OCI-LY1 (cell line): ENCODE measurements around the gene MAGI2.

Source experiments
- H2AFZ ChIP-seq: fragments of 200-600 bp; sonication (generic), shearing (Covaris generic); 2 replicates; pipeline ENCODE4 v1.6.0; 2014; ENCODE audit warnings: antibody characterized with exemption, mild to moderate bottlenecking, low read length
- H3F3A ChIP-seq: fragments of 200-600 bp; sonication (generic), shearing (Covaris generic); 2 replicates; pipeline ENCODE4 v1.6.0; 2014; ENCODE audit warnings: mild to moderate bottlenecking, antibody characterized with exemption, low read length, moderate library complexity; ENCODE audit not compliant: insufficient read depth
- H3K27ac ChIP-seq: fragments of 200-600 bp; sonication (generic); 2 replicates; pipeline ENCODE4 v1.5.1; 2014; ENCODE audit warnings: low read length, mixed run types, mild to moderate bottlenecking, low read depth; ENCODE audit not compliant: poor library complexity, severe bottlenecking
- H3K27me3 ChIP-seq: fragments of 200-600 bp; sonication (generic); 2 replicates; pipeline ENCODE4 v1.6.0; 2014; ENCODE audit warnings: antibody characterized with exemption, mild to moderate bottlenecking, low read length, moderate library complexity; ENCODE audit not compliant: insufficient read depth
- H3K36me3 ChIP-seq: fragments of 200-600 bp; sonication (generic); 2 replicates; pipeline ENCODE4 v1.6.1; 2014; ENCODE audit warnings: mild to moderate bottlenecking, antibody characterized with exemption, low read length, moderate library complexity, mixed read lengths; ENCODE audit not compliant: insufficient read depth
- H3K4me1 ChIP-seq: fragments of 200-600 bp; sonication (generic); 2 replicates; pipeline ENCODE4 v1.5.1; 2014; ENCODE audit warnings: mild to moderate bottlenecking, low read length, moderate library complexity; ENCODE audit not compliant: insufficient read depth, severe bottlenecking
- H3K4me2 ChIP-seq: fragments of 200-600 bp; sonication (generic), shearing (Covaris generic); 2 replicates; pipeline ENCODE4 v1.6.1; 2014; ENCODE audit warnings: low read length
- H3K4me3 ChIP-seq: fragments of 200-600 bp; sonication (generic); 2 replicates; pipeline ENCODE4 v1.5.1; 2014; ENCODE audit warnings: low read length, low read depth, mild to moderate bottlenecking, mixed read lengths; ENCODE audit not compliant: poor library complexity, severe bottlenecking
- H3K79me2 ChIP-seq: fragments of 200-600 bp; shearing (Covaris generic); 2 replicates; pipeline ENCODE4 v1.6.1; 2016; ENCODE audit warnings: mixed run types, low read length, mixed read lengths; ENCODE audit not compliant: insufficient read depth
- H3K9ac ChIP-seq: fragments of 200-600 bp; sonication (generic), shearing (Covaris generic); 2 replicates; pipeline ENCODE4 v1.6.1; 2014; ENCODE audit warnings: mild to moderate bottlenecking, low read length, mixed read lengths
- H3K9me2 ChIP-seq: fragments of 200-600 bp; sonication (generic), shearing (Covaris generic); 2 replicates; pipeline ENCODE4 v1.6.1; 2014; ENCODE audit warnings: low read depth, mild to moderate bottlenecking, low read length, mixed read lengths
- H3K9me3 ChIP-seq: fragments of 200-600 bp; shearing (Covaris generic); 2 replicates; pipeline ENCODE4 v1.6.1; 2014; ENCODE audit warnings: low read length, mixed read lengths
- H4K20me1 ChIP-seq: fragments of 200-600 bp; sonication (generic), shearing (Covaris generic); 2 replicates; pipeline ENCODE4 v1.6.0; 2016; ENCODE audit warnings: mild to moderate bottlenecking, low read length; ENCODE audit not compliant: insufficient read depth
- CTCF ChIP-seq: fragments of 200-600 bp; sonication (generic), shearing (Covaris generic); IDR thresholded peaks from 2 replicates; pipeline ENCODE4 v1.5.1; 2017; ENCODE audit warnings: mild to moderate bottlenecking, antibody characterized with exemption, low read length, moderate library complexity, mixed read lengths
- EZH2 ChIP-seq: fragments of 200-600 bp; sonication (generic), shearing (Covaris generic); IDR thresholded peaks from 2 replicates; pipeline ENCODE4 v1.8.0; 2017; ENCODE audit warnings: borderline replicate concordance, mixed run types, mild to moderate bottlenecking, antibody characterized with exemption, low read length, moderate library complexity, mixed read lengths

The MAGI2 gene

GRCh38 chr7:78066599-78066998 lies 1386.9 kb downstream of the MAGI2 start:
- H3K4me3 ChIP-seq = no peak overlapping the region

GRCh38 chr7:78063758-78064157 lies 1389.7 kb downstream of the MAGI2 start:
- no peaks in the 10 kb centered on the region for H3F3A ChIP-seq
- TF ChIP-seq CTCF (no peak), EZH2 (no peak)
- H4K20me1 ChIP-seq = no peaks in the 10 kb centered on the region
- no peak overlapping the region for H2AFZ ChIP-seq
- H3K4me3 ChIP-seq = no peak overlapping the region
- no peaks in the 10 kb centered on the region for H3K4me1 ChIP-seq
- no peaks in the 10 kb centered on the region for H3K36me3 ChIP-seq
- H3K9ac ChIP-seq = no peak overlapping the region
- H3K27me3 ChIP-seq = no peaks in the 10 kb centered on the region
- H3K9me3 ChIP-seq = no peaks in the 10 kb centered on the region
- no peaks in the 10 kb centered on the region for H3K79me2 ChIP-seq
- no peaks in the 10 kb centered on the region for H3K9me2 ChIP-seq
- H3K27ac ChIP-seq = no peak overlapping the region
- no peak overlapping the region for H3K4me2 ChIP-seq

More at GRCh38 chr7:78066599-78066998, 1386.9 kb downstream of the MAGI2 start:
- H3K9ac ChIP-seq = no peak overlapping the region
- no peaks in the 10 kb centered on the region for H3K9me2 ChIP-seq
- H3K36me3 ChIP-seq = no peaks in the 10 kb centered on the region
- no peak overlapping the region for H3K27ac ChIP-seq
- H3K79me2 ChIP-seq = no peaks in the 10 kb centered on the region
- no peaks in the 10 kb centered on the region for H3K4me1 ChIP-seq
- no peak overlapping the region for H3K4me2 ChIP-seq
- TF ChIP-seq EZH2 (no peak), CTCF (no peak)
- H3K27me3 ChIP-seq = no peaks in the 10 kb centered on the region
- no peaks in the 10 kb centered on the region for H3F3A ChIP-seq
- H2AFZ ChIP-seq = no peak overlapping the region
- no peaks in the 10 kb centered on the region for H4K20me1 ChIP-seq
- H3K9me3 ChIP-seq = no peaks in the 10 kb centered on the region

- H3K4me2 ChIP-seq = no peak overlapping the region
- H3K27me3 ChIP-seq = no peaks in the 10 kb centered on the region
- no peaks in the 10 kb centered on the region for H3K36me3 ChIP-seq
- no peak for TF ChIP-seq CTCF
- no peak for TF ChIP-seq EZH2
- no peaks in the 10 kb centered on the region for H3K79me2 ChIP-seq
- no peak overlapping the region for H3K4me3 ChIP-seq
- no peak overlapping the region for H2AFZ ChIP-seq
- no peaks in the 10 kb centered on the region for H3K4me1 ChIP-seq
- no peaks in the 10 kb centered on the region for H3K9me3 ChIP-seq
- H3K9ac ChIP-seq = no peak overlapping the region
- H3F3A ChIP-seq = no peaks in the 10 kb centered on the region
- no peak overlapping the region for H3K27ac ChIP-seq
- no peaks in the 10 kb centered on the region for H4K20me1 ChIP-seq
- no peaks in the 10 kb centered on the region for H3K9me2 ChIP-seq
These were observed 1391.3 kb downstream of the MAGI2 start for GRCh38 chr7:78062214-78062613.
